ENCODE data around the gene DMBT1.

GRCh38 chr10:122548407-122549085 lies 12.0 kb upstream of the DMBT1 start:
- TF ChIP-seq NFRKB (IDR thresholded peaks at IDR 0.05): no peak
- no peak for TF ChIP-seq FOXM1 (IDR thresholded peaks at IDR 0.05; ENCODE audit: borderline replicate concordance)
- TF ChIP-seq FOXA1 (IDR thresholded peaks at IDR 0.05): no peak
- no peak for TF ChIP-seq FOXK2 (IDR thresholded peaks at IDR 0.05)
- TF ChIP-seq ZNF384 (IDR thresholded peaks at IDR 0.05): no peak
- no peak for TF ChIP-seq TARDBP (IDR thresholded peaks at IDR 0.05)
- no peak for TF ChIP-seq BHLHE40 (IDR thresholded peaks at IDR 0.05; ENCODE audit: borderline replicate concordance)
- TF ChIP-seq SP1 (IDR thresholded peaks at IDR 0.05): no peak

Data from HEK293T (cell line).